GM18519 (cell line): ENCODE results near the gene SLC9C1.
"Not testable (repeated sequence)": the region's sequence is repeated elsewhere in the genome, so short reads cannot be mapped to it uniquely, and the experiment has no call there.

Experiments
- ATAC-seq: cut with Tn5 transposase; IDR thresholded peaks from one replicate; pipeline ENCODE4 v1.9.1; 2021; ENCODE audit warnings: mild to moderate bottlenecking, moderate library complexity; ENCODE audit not compliant: unreplicated experiment, low FRiP score

The SLC9C1 gene

DNA sequence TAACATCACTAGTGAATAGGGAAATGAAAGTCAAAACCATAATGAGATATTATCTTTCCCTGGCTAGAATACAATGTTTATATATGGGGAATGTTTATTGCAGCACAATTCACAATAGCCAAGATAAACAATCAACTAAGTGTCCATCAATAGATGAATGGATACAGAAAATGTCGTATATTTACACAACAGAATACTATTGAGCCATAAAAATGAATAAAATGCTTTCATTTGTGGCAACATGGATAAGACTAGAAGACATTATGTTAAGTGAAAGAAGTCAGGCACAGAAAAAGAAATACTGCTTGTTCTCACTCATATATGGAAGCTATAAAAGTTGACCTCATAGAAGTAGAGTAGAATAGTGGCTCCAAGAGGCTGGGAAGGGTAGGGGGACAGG is 65.2 kb downstream of the SLC9C1 start:
- no peak for ATAC-seq

DNA sequence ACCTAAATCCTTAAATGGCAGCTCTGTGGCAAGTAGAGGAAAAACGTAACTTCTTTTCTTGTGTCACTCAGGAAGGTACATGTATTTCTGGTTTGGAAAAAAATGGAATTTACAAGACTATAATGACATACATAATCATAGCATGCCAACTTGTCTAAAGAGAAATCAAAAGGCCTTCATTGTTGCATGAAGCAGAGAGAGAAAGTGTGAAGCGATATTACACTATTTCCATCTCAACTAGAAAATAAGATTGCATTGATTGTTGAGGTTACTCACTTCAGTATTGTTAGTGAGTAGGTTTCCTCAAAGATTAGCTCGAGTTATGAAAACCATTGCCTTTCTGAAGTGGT is 93.7 kb downstream of the SLC9C1 start:
- no peak for ATAC-seq

DNA sequence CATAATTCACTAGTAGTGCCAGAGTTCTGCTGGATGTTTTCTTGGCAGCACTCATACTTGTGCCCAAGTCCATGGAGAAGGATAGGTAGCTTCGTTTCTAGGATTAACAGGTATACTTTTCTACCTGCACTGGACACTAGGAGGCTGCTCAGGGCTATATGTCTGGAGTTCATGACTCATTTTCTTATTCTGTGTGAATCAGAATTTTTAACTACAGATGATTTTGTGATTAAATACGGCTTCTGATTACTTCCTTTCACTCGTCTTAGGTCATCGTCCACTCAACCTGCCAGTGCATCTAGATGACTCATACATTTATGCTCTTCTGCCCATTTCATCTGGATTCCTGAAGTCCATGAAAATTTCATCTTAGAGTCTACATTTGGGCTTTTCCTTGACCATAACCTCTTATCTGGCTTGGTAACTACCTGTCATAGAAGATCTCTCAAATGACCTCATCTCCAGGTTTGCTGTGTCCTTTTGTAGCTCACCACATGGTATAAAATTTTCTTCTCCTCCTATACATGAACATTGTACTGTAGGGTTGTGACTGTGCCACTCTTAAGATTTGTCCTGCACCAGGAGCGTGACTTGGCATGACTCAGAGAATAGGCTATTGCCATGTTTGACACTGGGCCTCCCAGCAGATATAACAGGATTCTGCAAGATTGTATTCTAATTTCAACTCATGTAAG is 94.2 kb downstream of the SLC9C1 start:
- no peak for ATAC-seq

DNA sequence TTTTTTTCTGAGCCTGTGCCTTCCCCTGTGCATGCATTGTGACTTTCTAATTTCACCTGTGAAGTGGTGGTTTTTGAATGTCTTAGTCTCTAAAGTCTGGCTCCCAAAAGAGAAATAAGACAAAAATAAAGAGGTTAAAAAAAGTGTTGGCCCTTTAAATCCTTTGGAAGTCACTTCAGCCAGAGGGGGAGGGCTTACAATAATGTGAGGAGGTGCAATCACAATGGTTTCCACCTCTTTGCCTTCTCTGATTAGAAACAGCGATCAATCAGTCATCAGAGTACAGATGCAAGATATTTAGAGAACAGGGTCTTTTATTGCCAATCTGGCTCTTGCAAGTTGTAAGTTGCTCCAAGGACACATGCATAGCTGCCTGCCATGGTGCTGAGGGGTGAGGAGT is 96.9 kb downstream of the SLC9C1 start:
- ATAC-seq = no peak

DNA sequence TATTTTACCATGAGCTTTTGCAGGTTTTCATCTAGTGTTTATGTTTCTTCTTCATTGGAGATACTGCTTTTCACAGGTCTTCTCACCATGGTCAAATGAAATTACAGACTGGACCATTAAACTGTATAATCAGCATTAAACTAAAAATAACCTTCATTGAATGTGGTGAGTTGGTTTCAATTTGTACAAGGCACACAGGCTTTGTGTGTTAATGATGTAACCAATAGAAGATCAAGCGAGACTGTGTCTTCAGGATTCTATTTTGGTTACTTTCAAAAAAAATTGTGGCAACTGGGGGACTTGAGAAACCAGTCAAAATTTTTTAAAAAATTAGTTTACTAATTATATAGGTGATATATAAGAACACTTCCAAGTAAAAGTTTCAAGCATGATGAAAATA is 106.7 kb downstream of the SLC9C1 start:
- ATAC-seq = no peak

DNA sequence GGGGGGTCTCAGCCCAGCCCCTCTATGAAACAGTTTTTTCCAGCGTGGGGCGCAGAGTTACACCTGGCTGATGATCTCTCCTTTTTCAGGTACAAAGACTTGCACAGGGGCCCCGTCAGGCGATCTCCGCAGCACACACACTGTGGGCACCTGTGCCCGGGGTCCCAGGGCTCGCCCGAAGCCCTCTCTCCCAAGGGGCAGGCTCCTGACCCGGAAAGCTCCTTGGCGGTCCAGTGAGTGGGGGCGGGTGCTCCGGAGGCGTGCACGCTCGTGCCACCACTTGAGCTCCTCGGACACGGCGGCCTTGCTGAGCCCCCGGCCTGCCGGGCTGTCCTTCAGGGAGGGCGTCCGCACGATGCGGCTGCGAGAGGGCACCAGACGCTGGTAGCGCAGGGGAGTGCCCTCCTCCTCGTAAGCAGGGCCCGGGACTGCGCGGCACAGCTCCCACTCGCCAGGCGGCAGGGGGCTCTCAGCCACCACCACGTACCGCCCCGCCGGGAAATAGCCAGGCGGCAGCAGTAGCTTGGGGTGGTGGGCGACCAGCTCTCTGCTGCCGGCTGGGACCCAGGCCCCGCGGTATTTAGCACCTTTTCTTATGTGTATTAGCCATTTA is 108.5 kb downstream of the SLC9C1 start:
- ATAC-seq = not testable (repeated sequence)

DNA sequence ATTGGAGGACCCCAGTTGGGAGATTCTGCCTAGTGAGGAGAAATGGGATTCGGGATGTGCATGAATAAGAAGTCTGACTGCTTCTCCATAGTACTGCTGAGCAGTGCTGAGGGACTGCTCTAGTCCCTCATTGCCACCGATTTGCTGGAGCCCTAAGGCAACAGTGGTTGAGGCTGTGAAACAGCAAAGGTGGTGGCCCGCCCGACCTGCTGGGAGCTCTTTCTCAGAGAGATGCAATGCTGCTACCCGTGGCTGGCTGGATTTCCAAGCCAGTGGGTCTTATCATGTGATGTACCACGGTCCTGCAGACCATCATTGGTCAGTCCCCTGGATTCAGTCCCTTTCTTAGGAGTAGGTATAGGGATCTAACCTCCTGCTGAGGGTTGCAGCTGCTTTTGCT is 118.4 kb downstream of the SLC9C1 start:
- no peak for ATAC-seq

DNA sequence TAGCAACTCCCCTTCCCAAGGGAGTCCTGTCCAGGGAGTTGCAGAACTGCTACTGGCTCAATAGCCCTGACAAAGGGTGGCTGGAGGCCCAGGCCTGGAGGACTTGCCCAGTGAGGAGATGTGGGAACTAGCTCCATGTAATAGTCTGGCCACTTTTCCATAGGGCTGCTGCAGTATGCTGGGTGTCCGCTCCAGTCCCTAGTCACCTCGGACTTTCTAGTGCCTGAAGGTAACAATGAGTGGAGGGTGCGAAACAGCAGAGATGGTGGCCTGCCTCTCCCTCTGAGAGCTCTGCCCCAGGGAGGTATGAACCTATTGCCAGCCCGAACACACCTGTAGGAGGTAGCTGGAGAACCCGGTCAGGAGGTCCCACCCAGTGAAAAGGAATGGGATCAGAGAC is 119.0 kb downstream of the SLC9C1 start:
- no peak for ATAC-seq

DNA sequence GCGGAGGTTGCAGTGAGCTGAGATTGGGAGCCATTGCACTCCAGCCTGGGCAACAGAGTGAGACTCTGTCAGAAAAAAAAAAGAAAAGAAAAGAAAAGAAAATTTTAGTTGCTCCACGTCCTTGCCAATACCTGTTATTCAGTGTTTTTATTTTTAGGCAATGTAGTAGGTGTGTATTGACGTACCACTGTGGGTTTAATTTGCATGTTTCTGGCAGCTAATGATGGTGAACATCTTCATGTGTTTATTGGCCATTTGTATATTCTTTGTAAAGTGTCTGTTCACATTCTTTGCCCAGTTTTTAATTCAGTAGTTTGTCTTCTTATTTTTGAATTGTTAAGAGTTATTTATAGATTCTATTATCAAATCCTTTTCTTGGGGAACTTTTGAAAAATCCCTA is 122.9 kb downstream of the SLC9C1 start:
- no peak for ATAC-seq

DNA sequence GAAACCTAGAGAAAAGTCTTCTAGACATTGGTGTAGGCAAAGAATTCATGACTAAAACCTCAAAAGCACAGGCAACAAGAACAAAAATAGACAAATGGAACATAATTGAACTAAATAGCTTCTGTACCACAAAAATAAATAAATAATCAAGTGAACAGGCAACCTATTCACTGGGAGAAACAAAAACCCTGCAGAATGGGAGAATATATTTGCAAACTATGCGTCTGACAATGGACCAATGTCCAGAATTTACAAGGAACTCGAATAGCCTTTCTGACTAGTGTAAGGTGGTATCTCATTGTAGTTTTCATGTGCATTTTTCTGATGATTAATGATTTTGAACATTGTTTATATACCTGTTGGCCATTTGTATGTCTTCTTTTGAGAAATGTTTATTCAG is 124.0 kb downstream of the SLC9C1 start:
- ATAC-seq = no peak

DNA sequence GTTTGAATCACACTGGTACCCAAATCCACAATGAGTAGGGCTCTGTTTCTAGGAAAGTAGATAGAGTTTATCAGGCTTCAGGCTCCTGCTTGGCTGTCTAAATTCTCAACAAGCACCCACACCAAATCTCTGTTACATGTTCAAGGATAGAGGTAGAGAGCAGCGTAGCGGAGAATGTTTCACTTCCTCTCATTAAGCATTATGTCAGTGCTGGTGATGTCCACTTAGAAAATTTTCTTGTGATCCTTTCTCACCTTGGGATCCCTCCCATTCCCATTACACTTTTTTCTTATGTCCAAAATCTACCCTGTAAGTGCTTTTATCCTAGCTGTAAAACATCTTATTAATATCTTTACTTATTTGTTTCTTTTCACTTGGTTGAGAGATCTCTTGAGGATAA is 126.3 kb downstream of the SLC9C1 start:
- ATAC-seq = peak; percentile 97

DNA sequence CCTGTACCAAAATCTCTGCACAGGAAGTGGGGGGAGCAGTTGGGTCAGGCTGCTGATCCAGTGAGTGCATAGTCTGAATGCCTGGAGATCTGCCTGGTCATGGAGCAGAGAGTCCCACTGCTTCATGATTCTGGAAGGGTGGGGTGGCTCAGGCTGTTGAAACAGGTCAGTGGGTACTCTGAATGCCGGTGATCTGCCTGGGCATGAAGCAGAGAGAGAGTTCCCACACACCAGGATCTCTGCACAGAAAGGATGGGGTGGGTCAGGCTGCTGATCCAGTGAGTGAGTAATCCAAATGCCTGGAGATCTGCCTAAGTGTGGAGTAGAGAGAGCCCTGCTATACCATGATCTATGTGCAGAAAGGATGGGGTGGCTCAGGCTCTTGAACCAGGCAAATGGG is 144.9 kb downstream of the SLC9C1 start:
- no peak for ATAC-seq

DNA sequence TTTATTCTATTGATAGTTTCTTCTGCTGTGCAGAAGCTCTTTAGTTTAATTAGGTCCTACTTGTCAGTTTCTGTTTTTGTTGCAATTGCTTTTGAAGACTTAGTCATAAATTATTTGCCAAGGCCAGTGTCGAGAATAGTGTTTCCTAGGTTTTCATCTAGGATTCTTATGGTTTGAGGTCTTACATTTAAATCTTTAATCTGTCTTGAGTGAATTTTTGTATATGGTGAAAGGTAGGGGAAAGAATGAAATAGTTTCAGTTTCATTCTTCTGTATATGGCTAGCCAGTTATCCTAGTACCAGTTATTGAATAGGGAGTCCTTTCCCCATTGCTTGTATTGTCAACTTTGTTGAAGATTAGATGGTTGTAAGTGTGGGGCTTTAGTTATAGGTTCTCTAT is 150.3 kb downstream of the SLC9C1 start:
- no peak for ATAC-seq

DNA sequence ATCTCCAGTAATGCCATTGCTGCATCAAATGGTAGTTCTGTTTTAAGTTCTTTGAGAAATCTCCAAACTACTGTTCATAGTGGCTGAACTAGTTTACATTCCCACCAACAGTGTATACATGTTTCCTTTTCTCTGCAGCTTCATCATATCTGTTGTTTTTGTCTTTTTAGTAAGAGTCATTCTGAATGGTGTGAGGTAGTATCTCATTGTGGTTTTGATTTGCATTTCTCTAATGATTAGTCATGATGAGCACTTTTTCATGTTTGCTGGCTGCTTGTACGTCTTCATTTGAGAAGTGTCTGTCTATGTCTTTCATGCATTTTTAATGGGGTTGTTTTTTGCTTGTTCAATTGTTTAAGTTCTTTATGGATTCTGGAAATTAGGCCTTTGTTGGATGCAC is 150.8 kb downstream of the SLC9C1 start:
- no peak for ATAC-seq

DNA sequence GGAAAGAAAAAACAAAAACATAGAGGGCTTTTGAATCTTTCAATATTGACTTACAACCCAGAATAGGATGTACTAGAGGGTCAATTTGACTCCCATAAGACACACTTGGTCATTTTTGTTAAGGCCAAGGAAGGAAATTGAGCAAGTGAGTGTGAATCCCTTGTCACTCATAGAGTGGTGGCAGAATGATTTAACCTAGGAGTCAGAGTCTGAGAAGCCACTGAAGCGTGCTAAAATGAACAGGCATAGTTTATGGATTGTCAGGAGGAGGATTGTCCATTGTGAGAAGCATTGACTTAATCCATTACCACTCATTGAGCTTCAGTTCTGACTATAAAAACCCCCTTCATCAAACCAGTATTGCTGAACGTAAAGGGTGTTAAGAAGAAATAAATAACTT is 152.7 kb downstream of the SLC9C1 start:
- no peak for ATAC-seq

DNA sequence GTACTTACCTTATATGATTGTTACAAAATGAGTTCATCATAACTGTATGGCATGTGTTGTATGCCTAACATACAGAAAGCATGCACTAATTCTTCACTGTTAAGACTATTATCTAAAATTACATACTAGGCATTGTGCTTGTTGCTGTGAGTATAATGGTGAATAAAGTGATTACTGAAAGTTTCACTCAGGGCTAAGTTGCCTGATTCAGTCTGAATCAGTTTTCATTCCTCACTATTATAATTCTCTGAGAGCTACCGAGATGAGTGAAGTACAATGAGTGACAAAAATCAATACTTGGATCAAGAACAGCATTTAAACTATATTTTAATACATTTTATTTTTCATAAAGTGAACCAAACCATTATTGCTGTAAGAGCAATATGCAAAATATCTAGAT is 153.4 kb downstream of the SLC9C1 start:
- no peak for ATAC-seq

DNA sequence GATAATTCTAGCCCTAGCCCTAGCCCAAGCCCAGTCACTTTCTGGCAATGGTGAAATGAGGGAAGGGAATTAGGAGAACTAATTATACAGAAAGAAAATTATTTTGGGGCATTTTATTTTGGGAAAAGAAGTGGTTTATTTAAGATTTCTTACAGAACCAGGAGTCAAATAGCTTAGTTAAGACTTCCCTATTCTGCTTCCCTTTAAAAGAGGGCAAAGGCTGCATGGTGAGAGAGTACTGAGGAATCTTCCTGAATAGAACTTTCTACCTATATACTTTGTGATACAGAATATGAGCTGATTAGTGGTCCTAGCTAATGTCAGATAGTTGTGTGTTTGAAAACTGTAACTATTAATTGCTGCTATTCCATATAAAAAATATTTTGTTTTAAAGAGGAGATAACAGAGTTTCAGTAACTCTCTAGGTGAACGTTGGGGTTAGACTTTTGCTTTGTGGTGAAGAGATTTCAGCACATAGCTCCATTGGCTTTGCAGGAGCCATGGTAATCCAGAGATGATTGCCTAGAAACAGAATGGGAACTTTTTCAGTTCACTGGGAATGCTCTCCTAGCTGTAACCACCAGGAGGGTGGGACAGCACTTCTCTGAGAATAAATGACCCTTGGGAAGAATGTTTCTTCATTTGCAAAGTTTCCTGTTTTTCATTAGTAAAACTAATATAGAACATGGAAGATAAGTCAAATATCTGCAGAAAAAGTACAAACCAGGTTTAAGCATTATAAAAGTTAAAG is 155.6 kb downstream of the SLC9C1 start:
- ATAC-seq = no peak

DNA sequence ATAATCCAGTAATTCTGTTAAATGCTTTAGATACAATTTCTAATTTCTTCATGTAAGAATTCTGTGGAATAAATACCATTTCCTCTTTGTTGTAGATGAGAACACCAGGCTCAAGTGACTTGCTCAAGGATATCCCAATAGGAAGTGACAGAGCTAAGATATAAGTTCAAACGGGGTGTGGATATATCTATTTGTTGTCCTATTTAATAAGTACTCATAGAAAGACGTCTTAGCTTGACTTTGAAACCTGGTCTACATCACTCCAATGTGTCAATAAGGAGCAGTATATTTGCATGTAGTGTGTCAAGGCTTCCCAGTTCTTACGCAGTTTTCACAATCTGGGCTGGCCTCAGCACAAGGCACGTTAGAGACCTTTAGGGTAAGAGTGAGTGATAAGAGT is 156.2 kb downstream of the SLC9C1 start:
- no peak for ATAC-seq

DNA sequence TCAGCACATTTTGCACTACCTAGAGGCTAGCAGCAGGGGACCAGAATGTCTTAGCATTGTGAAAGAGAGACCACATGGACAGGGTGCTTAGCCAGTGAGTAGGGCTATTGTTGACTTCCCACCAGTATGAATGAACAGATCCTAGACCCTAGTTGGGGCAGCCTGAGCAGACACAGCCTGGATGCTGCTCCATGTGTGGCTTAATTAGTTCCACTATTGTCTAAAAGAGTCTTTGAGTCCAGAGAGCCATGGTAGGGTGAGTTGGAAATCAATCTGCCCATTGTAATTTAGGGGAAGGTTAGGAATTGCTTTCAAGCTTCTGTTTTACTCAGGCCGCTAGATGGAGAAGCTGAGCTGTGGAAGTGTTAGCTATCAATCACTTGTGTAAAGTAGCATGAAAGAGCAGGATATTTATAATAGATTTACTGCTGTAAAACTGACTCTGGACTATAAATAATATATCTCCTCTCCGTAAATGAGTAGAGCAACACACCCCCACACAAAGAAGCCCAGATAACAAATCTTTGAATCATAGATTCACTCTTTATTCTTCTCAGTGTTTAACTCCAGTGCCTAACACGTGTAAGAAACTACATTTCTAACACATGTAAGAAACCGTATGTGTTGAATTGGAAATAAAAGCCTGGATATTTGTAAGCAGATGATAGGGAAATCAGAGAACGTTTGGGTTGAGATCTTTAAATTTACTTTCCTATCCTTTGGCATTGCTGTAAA is 156.9 kb downstream of the SLC9C1 start:
- ATAC-seq = no peak

DNA sequence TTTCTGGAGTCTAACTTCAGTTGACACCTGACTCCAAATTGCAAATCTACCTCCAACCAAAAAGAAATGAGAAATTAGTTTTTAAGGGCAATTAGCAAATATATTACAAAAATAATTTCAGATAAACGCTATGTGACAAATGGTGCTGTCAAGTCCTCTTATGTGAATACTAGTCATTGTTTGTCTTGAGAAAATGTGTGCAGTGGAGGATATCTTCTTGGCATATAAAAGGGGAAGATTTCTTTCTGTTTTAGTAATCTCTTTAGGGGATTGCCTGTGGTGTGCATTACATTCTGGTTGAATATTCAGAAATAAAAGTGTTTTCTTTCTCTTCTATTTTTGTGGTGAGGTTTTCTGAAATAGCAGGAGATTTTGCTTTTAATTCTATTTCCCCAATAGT is 158.0 kb downstream of the SLC9C1 start:
- ATAC-seq = no peak

DNA sequence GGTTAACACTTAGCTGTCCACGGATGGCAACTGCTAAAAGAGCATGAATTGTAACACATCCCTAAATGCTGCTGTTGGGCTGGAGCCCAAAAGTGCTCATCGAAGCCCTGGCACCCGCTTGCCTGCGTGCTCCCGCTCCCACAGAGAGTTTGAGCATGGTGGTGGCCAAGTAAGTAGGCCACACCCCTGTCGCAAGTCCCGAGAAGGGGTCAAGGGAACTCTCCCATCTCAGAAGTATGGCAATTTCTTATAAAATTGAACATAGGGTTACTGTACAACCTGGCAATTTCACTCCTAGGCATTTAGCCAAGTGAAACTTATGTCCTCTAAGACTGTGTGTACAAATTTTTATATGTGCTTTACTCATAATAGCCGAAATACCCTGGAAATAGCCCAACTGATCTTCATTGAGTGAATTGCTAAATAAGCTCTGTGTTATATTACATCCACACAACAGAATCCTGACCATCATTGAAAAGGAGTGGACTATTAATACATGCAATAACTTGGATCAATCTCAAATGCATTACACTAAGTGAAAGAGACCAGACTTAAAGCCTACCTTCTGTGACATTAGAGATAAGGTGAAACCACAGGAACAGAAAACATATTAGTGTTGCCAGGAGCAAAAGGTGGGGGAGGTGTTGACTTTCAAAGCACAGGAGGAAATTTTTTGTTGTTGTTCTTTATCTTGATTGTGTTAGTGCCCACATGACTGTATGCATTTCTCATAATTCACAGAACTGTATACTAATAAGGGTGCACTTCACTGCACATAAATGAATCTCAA is 159.5 kb downstream of the SLC9C1 start:
- ATAC-seq = no peak
